ENCODE measurements around the gene MAP1LC3A. TPM values are rescaled to one million over a fixed set of nuclear protein-coding genes. Genes with fewer than 3 reads are reported as not detected.

The MAP1LC3A gene
- total and polyA plus RNA-seq, 2 donors (not counting 1 experiment from before 2014, with no cell fraction given), result 3.5 to 10.5 TPM

GRCh38 chr20:34526466-34526865 lies 32.1 kb upstream of the MAP1LC3A start:
- Histone ChIP-seq H3K79me2 (ENCODE audit: control insufficient read depth, insufficient read depth, low read length) (peaks cover 74% of the 10 kb centered on the region), H3K27me3 (replicated peaks in 1 of 4; ENCODE audit: control extremely low read depth in 1 of 4, control insufficient read depth in 3 of 4, insufficient read depth in 4 of 4, low read length in 3 of 4) (no peaks in the 10 kb centered on the region), H3K27ac (ENCODE audit: low read length in 2 of 2) (no peak overlapping the region), H3K9ac (ENCODE audit: low read length) (no peak overlapping the region), H2AFZ (ENCODE audit: insufficient read depth, low read depth, low read length, poor library complexity, severe bottlenecking) (no peak overlapping the region), H3K4me2 (replicated peaks; ENCODE audit: low read depth, low read length, poor library complexity, severe bottlenecking) (no peak overlapping the region), H4K20me1 (ENCODE audit: control insufficient read depth, insufficient read depth, low read length, poor library complexity, severe bottlenecking) (peaks cover 76% of the 10 kb centered on the region), H3K4me3 (ENCODE audit: control extremely low read depth in 1 of 5, extremely low read depth in 1 of 5, insufficient read depth in 1 of 5, low read depth in 2 of 5, low read length in 4 of 5) (no peak overlapping the region), H3K4me1 (ENCODE audit: control insufficient read depth in 2 of 2, insufficient read depth in 2 of 2, low read length in 2 of 2) (peaks cover 0 to 6% of the 10 kb centered on the region in 2 donors), H3K9me3 (ENCODE audit: control extremely low read depth in 1 of 3, control insufficient read depth in 2 of 3, insufficient read depth in 1 of 3, low read length in 2 of 3) (no peaks in the 10 kb centered on the region), H3K36me3 (replicated peaks in 1 of 2; ENCODE audit: control extremely low read depth in 1 of 2, control insufficient read depth in 1 of 2, extremely low read depth in 1 of 2, insufficient read depth in 2 of 2, low read length in 1 of 2) (peaks cover 5 to 67% of the 10 kb centered on the region in 2 experiments)
- Mint-ChIP-seq H3K4me3 (no peak overlapping the region), H3K27ac (no peak overlapping the region), H3K27me3 (no peaks in the 10 kb centered on the region), H3K9me3 (ENCODE audit: insufficient read depth) (no peaks in the 10 kb centered on the region), H3K4me1 (peaks cover 20% of the 10 kb centered on the region)
- ATAC-seq (ENCODE audit: low read depth) (no peak), DNase-seq (no peak)
- intact Hi-C loops (cut with micrococcal nuclease), result no loop called here
- ChIA-PET POLR2A (no interaction called here), CTCF (interaction anchor here (0.9 to 1.5 kb wide), 3 partner anchors 12 to 243 kb away, joined by 3 to 4 read pairs (median 3); no protein-coding TSS in a partner anchor)
- TF ChIP-seq CTCF (IDR thresholded peaks at IDR 0.05) (no peak), EZH2 (IDR thresholded peaks at IDR 0.05; ENCODE audit: borderline replicate concordance, insufficient read depth, low read depth, low read length, poor library complexity, severe bottlenecking) (no peak)
- WGBS (ENCODE audit: insufficient coverage), result 100% methylated on average over 1 of the region's 5 CpGs

- Histone ChIP-seq H3K4me1 (ENCODE audit: control insufficient read depth in 2 of 2, insufficient read depth in 2 of 2, low read length in 2 of 2) (peaks cover 0 to 6% of the 10 kb centered on the region in 2 donors), H2AFZ (ENCODE audit: insufficient read depth, low read depth, low read length, poor library complexity, severe bottlenecking) (no peak overlapping the region), H3K27me3 (replicated peaks in 1 of 4; ENCODE audit: control extremely low read depth in 1 of 4, control insufficient read depth in 3 of 4, insufficient read depth in 4 of 4, low read length in 3 of 4) (no peaks in the 10 kb centered on the region), H3K4me3 (ENCODE audit: control extremely low read depth in 1 of 5, extremely low read depth in 1 of 5, insufficient read depth in 1 of 5, low read depth in 2 of 5, low read length in 4 of 5) (no peak overlapping the region), H4K20me1 (ENCODE audit: control insufficient read depth, insufficient read depth, low read length, poor library complexity, severe bottlenecking) (peaks cover 76% of the 10 kb centered on the region), H3K36me3 (replicated peaks in 1 of 2; ENCODE audit: control extremely low read depth in 1 of 2, control insufficient read depth in 1 of 2, extremely low read depth in 1 of 2, insufficient read depth in 2 of 2, low read length in 1 of 2) (peaks cover 3 to 72% of the 10 kb centered on the region in 2 experiments), H3K9me3 (ENCODE audit: control extremely low read depth in 1 of 3, control insufficient read depth in 2 of 3, insufficient read depth in 1 of 3, low read length in 2 of 3) (no peaks in the 10 kb centered on the region), H3K27ac (ENCODE audit: low read length in 2 of 2) (no peak overlapping the region), H3K79me2 (ENCODE audit: control insufficient read depth, insufficient read depth, low read length) (peaks cover 68% of the 10 kb centered on the region), H3K9ac (ENCODE audit: low read length) (no peak overlapping the region), H3K4me2 (replicated peaks; ENCODE audit: low read depth, low read length, poor library complexity, severe bottlenecking) (no peak overlapping the region)
- peaks cover 18% of the 10 kb centered on the region for H3K4me1 Mint-ChIP-seq
- ATAC-seq (ENCODE audit: low read depth) (no peak), DNase-seq (no peak)
- CTCF ChIA-PET, result interaction anchor here (0.6 to 1.5 kb wide), 4 partner anchors 11 to 243 kb away, joined by 3 to 4 read pairs (median 3); no protein-coding TSS in a partner anchor
- H3K4me3 Mint-ChIP-seq, result no peak overlapping the region
- WGBS (ENCODE audit: insufficient coverage), result 100% methylated on average over 7 of the region's 10 CpGs
- TF ChIP-seq EZH2 (IDR thresholded peaks at IDR 0.05; ENCODE audit: borderline replicate concordance, insufficient read depth, low read depth, low read length, poor library complexity, severe bottlenecking) (no peak), CTCF (IDR thresholded peaks at IDR 0.05) (no peak)
- H3K27ac Mint-ChIP-seq, result no peak overlapping the region
- intact Hi-C loops (cut with micrococcal nuclease), result no loop called here
- no peaks in the 10 kb centered on the region for H3K27me3 Mint-ChIP-seq
- no peaks in the 10 kb centered on the region for H3K9me3 Mint-ChIP-seq (ENCODE audit: insufficient read depth)
- POLR2A ChIA-PET, result interaction anchor here (0.5 kb wide), 1 partner anchor 153 kb away, joined by 3 read pairs; no protein-coding TSS in a partner anchor
These were observed 31.5 kb upstream of the MAP1LC3A start for GRCh38 chr20:34527016-34527415.

All from B cell (primary cell).